Brain microvascular endothelial cell (primary cell): ENCODE results near the gene VRK3.

Experiments used
- DNase-seq: peaks from one replicate; pipeline ENCODE4 v3.0.0-alpha.2; 2020
- H3K27ac ChIP-seq: fragments of 250-450 bp; sonication (Bioruptor Pico); 2 replicates; pipeline ENCODE4 v1.5.1; 2020; ENCODE audit warnings: mild to moderate bottlenecking, moderate library complexity
- H3K27me3 ChIP-seq: fragments of 250-450 bp; sonication (Bioruptor Pico); replicated peaks from 2 replicates; pipeline ENCODE4 v1.5.1; 2020; ENCODE audit warnings: mild to moderate bottlenecking
- H3K36me3 ChIP-seq: fragments of 250-450 bp; sonication (Bioruptor Pico); replicated peaks from 2 replicates; pipeline ENCODE4 v1.5.1; 2020; ENCODE audit warnings: mild to moderate bottlenecking
- H3K4me3 ChIP-seq: 2 replicates; pipeline ENCODE4 v1.5.1; 2011; ENCODE audit warnings: low read depth, mild to moderate bottlenecking, control low read depth, low read length, moderate library complexity
- CTCF ChIP-seq: IDR thresholded peaks from 2 replicates; pipeline ENCODE4 v1.5.1; 2011; ENCODE audit warnings: low read depth, mild to moderate bottlenecking, moderate library complexity, low read length, control low read depth, inconsistent platforms; ENCODE audit errors: missing control alignments
- in situ Hi-C: cut with HindIII; loops from 2 replicates; pipeline ENCODE4 v1.10.0; 2017; ENCODE audit warnings: low sequenced_read_pairs, low pct_ligation_motif_present

VRK3 gene

GRCh38 chr19:50040967-50041366 lies 15.8 kb upstream of the VRK3 start:
- peaks cover 70% of the 10 kb centered on the region for H3K36me3 ChIP-seq
- no peak for TF ChIP-seq CTCF
- no peak overlapping the region for H3K4me3 ChIP-seq
- no peaks in the 10 kb centered on the region for H3K27me3 ChIP-seq
- no peak overlapping the region for H3K27ac ChIP-seq
- no peak for DNase-seq
- in situ Hi-C loops: no loop called here

- in situ Hi-C loops: no loop called here
- no peak overlapping the region for H3K27ac ChIP-seq
Observed at GRCh38 chr19:50039968-50040367, 14.8 kb upstream of the VRK3 start.

GRCh38 chr19:50036908-50037307 lies 11.7 kb upstream of the VRK3 start:
- H3K36me3 ChIP-seq: peaks cover 42% of the 10 kb centered on the region
- no peak overlapping the region for H3K27ac ChIP-seq
- TF ChIP-seq CTCF: no peak
- in situ Hi-C loops: no loop called here
- no peak overlapping the region for H3K4me3 ChIP-seq
- H3K27me3 ChIP-seq: no peaks in the 10 kb centered on the region
- no peak for DNase-seq

More at GRCh38 chr19:50039968-50040367, 14.8 kb upstream of the VRK3 start:
- Histone ChIP-seq H3K4me3 (no peak overlapping the region), H3K27me3 (no peaks in the 10 kb centered on the region), H3K36me3 (peaks cover 60% of the 10 kb centered on the region)
- DNase-seq: no peak
- no peak for TF ChIP-seq CTCF

- no peak for TF ChIP-seq CTCF
- no peak overlapping the region for H3K4me3 ChIP-seq
- peaks cover 25% of the 10 kb centered on the region for H3K36me3 ChIP-seq
- in situ Hi-C loops: no loop called here
- no peak overlapping the region for H3K27ac ChIP-seq
- H3K27me3 ChIP-seq: no peaks in the 10 kb centered on the region
- DNase-seq: no peak
Observed at GRCh38 chr19:50030937-50031336, 5.8 kb upstream of the VRK3 start.

GRCh38 chr19:50030225-50030624 lies 5.1 kb upstream of the VRK3 start:
- in situ Hi-C loops: no loop called here
- no peak for DNase-seq
- TF ChIP-seq CTCF: no peak
- H3K4me3 ChIP-seq: no peak overlapping the region
- H3K27ac ChIP-seq: no peak overlapping the region
- H3K36me3 ChIP-seq: peaks cover 25% of the 10 kb centered on the region
- H3K27me3 ChIP-seq: no peaks in the 10 kb centered on the region

- Histone ChIP-seq H3K36me3 (peaks cover 11% of the 10 kb centered on the region), H3K27me3 (no peaks in the 10 kb centered on the region), H3K27ac (no peak overlapping the region), H3K4me3 (peak overlapping the region; percentile 77)
- DNase-seq: no peak
- TF ChIP-seq CTCF: no peak
- in situ Hi-C loops: no loop called here
Observed at GRCh38 chr19:50026550-50026906, 1.4 kb upstream of the VRK3 start.
